Superior temporal gyrus (tissue), 1 donor: ENCODE measurements around the gene STX5.
"Not testable (repeated sequence)": the region's sequence is repeated elsewhere in the genome, so short reads cannot be mapped to it uniquely, and the experiment has no call there.

Experiments used
- DNase-seq: peaks from one replicate; pipeline ENCODE4 v3.0.0-alpha.2; 2016; ENCODE audit errors: extremely low spot score

STX5 gene

GRCh38 chr11:62830904-62831519 lies 839 bp downstream of the STX5 start:
- no peak for DNase-seq

- DNase-seq: not testable (repeated sequence)
Measured at GRCh38 chr11:62828130-62828529, 3.7 kb downstream of the STX5 start.

- no peak for DNase-seq
Measured at GRCh38 chr11:62823677-62824076, 8.2 kb downstream of the STX5 start.

- no peak for DNase-seq
Measured at GRCh38 chr11:62817129-62817528, 14.7 kb downstream of the STX5 start.

GRCh38 chr11:62816557-62816956 lies 15.3 kb downstream of the STX5 start:
- DNase-seq: no peak

GRCh38 chr11:62811659-62812058 lies 20.2 kb downstream of the STX5 start:
- DNase-seq: no peak

GRCh38 chr11:62810748-62811147 lies 21.1 kb downstream of the STX5 start:
- DNase-seq: no peak

- DNase-seq: no peak
Measured at GRCh38 chr11:62806611-62807121, 25.2 kb downstream of the STX5 start.

- no peak for DNase-seq
Measured at GRCh38 chr11:62805961-62806441, 25.9 kb downstream of the STX5 start.

- DNase-seq: peak; percentile 95
Measured at GRCh38 chr11:62805076-62805892, 26.6 kb downstream of the STX5 start, which contains the start of gene NXF1. Gene NXF1 (minus strand): TSS chr11:62805440. CDS start chr11:62805356, 84 bp downstream.

- DNase-seq: peak; percentile 14
Measured at GRCh38 chr11:62804310-62805075, 27.4 kb downstream of the STX5 start.

- no peak for DNase-seq
Measured at GRCh38 chr11:62801071-62801470, 30.8 kb downstream of the STX5 start.

- DNase-seq: no peak
Measured at GRCh38 chr11:62799486-62799885, 32.4 kb downstream of the STX5 start.

- DNase-seq: no peak
Measured at GRCh38 chr11:62796281-62796680, 35.6 kb downstream of the STX5 start.

- no peak for DNase-seq
Measured at GRCh38 chr11:62794201-62794775, 37.6 kb downstream of the STX5 start.

- no peak for DNase-seq
Measured at GRCh38 chr11:62792202-62792575, 39.7 kb downstream of the STX5 start.

GRCh38 chr11:62791501-62792201 lies 40.2 kb downstream of the STX5 start, which contains the start of gene TMEM223:
Gene TMEM223 (minus strand): TSS chr11:62792006. CDS start chr11:62791994, 12 bp downstream.
- DNase-seq: peak; percentile 87

- no peak for DNase-seq
Measured at GRCh38 chr11:62789576-62789975, 42.3 kb downstream of the STX5 start.

GRCh38 chr11:62788991-62789390 lies 42.9 kb downstream of the STX5 start:
- no peak for DNase-seq

GRCh38 chr11:62787005-62787759 lies 44.7 kb downstream of the STX5 start, which contains the start of gene TMEM179B:
Gene TMEM179B (plus strand): TSS chr11:62787402. CDS start chr11:62787432, 30 bp downstream.
- peak; percentile 99 for DNase-seq
